GM12864 (cell line): ENCODE results near the gene ZDHHC1.

Experiments used
- DNase-seq: peaks from one replicate; pipeline ENCODE4 v3.0.0-alpha.2; 2011; ENCODE audit warnings: low read depth
- H3K4me3 ChIP-seq: 2 replicates; pipeline ENCODE4 v1.5.1; 2011; ENCODE audit warnings: mild to moderate bottlenecking, low read depth, low read length, control low read depth
- CTCF ChIP-seq: IDR thresholded peaks from 2 replicates; pipeline ENCODE4 v1.5.1; 2011; ENCODE audit warnings: low read depth, mild to moderate bottlenecking, moderate library complexity, low read length, control low read depth, inconsistent platforms; ENCODE audit errors: missing control alignments

ZDHHC1 gene

GRCh38 chr16:67397812-67398545, 18.3 kb downstream of the ZDHHC1 start:
- DNase-seq: no peak
- peak; percentile 50 for TF ChIP-seq CTCF

DNA sequence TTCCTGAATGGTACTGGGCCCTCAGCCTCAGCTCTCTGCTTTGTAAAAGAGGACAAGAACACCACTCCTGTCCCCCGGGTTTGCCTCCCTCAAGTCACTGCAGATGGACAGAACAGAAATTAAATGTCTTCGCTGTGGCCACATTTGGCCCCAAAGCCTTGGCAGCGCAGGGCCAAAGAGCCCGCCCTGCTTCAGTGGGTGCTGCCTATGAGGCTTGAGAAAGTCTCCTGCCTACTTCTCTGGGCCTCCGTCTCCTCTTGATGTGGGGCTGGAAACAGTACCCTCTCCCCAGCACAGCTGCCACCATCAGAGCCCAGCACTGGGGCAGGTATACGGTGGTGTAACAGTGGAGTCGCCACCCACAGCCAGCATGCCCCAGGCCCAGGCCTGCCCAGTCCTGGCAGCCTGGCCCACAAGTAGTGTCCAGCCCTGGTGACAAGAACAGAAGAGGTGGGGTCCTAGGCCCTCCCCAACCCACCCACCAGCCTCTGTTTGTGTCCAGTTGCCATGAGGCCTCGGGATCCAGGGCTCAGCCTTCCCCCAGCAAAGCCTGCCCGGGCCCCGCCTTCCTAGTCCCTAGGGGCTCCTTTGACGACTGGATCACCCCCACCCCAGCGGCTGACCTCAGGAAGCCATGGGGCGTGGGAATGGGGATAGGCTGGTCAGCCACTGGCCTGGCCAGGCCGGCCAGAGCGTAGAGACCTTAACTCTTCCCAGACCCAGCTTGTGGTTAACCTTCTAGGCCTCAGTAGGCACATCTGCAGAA, 19.1 kb downstream of the ZDHHC1 start:
- TF ChIP-seq CTCF: no peak
- H3K4me3 ChIP-seq: no peak overlapping the region
- DNase-seq: no peak

More at GRCh38 chr16:67397812-67398545, 18.3 kb downstream of the ZDHHC1 start:
- no peak overlapping the region for H3K4me3 ChIP-seq

DNA sequence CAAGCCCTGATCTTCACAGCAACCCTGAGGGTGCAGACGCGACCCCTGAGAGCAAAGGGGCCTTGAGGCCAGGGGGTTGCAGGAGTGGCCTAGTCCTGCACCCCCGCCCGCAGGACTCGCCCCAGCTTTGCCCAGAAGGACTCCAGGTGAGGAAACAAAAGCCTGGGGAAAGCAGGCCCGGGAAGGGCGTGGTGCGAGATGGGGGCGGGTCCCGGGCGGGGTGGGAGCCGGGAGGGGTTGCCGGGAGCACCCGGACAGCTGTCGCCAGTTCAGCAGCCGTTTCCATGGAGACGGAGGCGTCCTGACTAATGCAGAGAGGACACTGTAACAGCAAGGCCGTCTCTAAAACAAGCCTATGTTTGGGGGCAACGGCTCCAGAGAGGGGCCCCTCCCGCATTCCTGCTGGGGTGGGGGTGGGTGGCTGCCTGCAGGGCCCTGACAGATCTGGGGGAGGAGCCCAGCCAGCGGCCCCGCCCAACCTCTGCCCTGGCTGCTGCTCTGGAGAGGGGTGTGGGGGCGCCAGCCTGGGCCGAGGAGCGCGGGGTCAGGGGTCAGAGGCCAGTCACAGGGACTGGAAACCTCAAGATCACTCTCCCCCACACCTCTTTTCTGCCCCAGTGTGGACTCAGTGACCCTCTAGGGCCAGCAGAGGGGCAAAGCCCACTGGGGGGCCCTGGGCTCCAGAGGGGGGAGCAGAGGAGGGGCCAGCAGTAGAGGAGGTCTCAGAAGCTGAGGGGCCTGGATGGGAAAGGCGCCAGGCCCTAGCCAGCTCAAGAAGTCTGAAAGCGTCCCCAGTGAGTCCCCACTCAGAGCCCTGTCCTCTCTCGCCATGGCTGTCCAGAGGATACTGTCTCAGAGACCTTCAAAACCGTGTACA, 19.9 kb downstream of the ZDHHC1 start:
- DNase-seq: no peak
- no peak overlapping the region for H3K4me3 ChIP-seq
- TF ChIP-seq CTCF: no peak

GRCh38 chr16:67395458-67396158, 20.7 kb downstream of the ZDHHC1 start:
- no peak for TF ChIP-seq CTCF
- DNase-seq: no peak

DNA sequence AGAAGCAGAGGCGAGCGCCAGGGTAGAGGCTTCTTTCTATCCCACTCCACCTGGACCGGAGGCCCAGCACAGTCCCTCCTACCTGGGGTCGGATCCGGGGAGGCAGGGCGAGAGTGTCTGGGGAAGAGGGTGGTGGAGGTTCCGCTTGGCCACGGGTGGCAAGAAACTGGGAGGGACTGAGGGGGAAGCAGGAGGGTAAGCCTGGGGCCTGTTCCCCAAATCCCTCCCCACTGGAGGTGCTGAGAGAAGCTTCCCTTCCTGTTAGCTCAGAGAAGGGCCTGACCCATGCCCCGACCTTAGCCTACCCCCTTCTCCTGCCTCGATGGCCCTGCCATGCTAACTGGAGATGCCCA, 21.2 kb downstream of the ZDHHC1 start:
- DNase-seq: no peak
- TF ChIP-seq CTCF: no peak
- H3K4me3 ChIP-seq: no peak overlapping the region

More at GRCh38 chr16:67395458-67396158, 20.7 kb downstream of the ZDHHC1 start:
- H3K4me3 ChIP-seq: no peak overlapping the region

DNA sequence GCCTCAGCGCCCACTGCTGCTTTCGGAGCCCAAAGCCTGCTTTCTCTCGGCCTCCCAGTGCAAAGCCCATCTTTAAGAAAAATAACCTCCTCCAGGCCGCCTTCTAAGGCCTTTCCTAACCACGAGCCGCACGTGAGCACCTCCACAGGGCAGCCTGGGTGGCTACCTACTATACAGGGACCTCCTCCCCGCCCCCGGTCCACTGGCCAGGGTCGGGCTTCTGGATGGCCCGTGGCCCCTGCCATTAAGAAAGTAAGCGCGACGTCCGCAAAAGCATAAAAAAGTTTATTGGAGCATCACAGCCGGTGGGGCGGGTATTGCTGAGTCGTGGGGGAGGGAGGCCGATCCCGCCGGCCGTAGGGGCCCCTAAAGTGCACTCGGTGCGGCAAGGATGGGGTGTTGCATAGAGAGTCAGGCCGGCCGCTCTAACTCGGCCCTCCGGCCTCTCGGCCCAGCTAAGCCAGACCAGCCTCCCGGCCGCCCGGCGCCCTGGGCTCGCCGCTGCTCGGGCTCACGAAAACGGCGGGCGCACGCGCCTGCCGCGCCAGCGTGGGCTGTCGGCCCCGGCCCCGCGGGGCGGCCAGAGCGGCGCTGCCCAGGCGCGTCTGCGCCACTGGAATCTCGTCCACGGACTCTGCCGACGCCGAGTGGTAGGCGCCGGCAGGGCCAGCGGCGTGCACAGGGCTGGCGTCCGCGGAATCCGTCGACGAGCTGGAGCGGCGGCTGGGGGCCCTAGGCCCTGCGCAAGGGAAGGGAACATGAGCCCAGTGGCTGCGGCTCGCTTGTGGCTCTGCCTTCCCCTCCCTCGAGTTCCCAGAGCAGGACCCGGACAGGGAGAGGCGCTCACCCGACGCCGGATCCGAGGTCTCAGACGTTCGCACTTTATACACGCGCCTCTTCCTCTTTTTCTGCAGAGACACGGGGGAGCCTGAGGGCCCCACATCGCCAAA, 21.8 kb downstream of the ZDHHC1 start:
- H3K4me3 ChIP-seq: no peak overlapping the region
- no peak for DNase-seq
- no peak for TF ChIP-seq CTCF
